ENCODE results near the gene ADGRG3. TPM values are rescaled to one million over a fixed set of nuclear protein-coding genes. Genes with fewer than 3 reads are reported as not detected.
A peak's percentile ranks its signal among the peaks of the same experiment; 100 is the strongest.

The ADGRG3 gene
- total and polyA plus RNA-seq, 8 donors, result 0.46 to 50.2 (median 1.7) TPM; not detected in 2

- H3K27ac ChIP-seq, result no peak overlapping the region
Measured at GRCh38 chr16:57649846-57650245, 18.3 kb upstream of the ADGRG3 start.

GRCh38 chr16:57651344-57652333, 16.5 kb upstream of the ADGRG3 start:
- 79 to 89% (median 86%) methylated on average over 9 to 10 of the region's 10 CpGs for WGBS, 5 donors
- H3K36me3 ChIP-seq, result peaks cover 27 to 64% (median 46%) of the 10 kb centered on the region in 4 donors
- peaks cover 9 to 28% (median 19%) of the 10 kb centered on the region in 4 donors for H3K4me1 ChIP-seq
- intact Hi-C loops (cut with DNase I; ENCODE audit: low total_unique reads), result no loop called here
- DNase-seq, result no peak
- no peaks in the 10 kb centered on the region for H3K9me3 ChIP-seq
- no peak overlapping the region for H3K27ac ChIP-seq
- peaks cover 0 to 28% (median 0%) of the 10 kb centered on the region in 3 donors for H3K27me3 ChIP-seq
- no peak for TF ChIP-seq CTCF (IDR thresholded peaks at IDR 0.05)
- no peak for TF ChIP-seq POLR2A (IDR thresholded peaks at IDR 0.05)
- TF ChIP-seq POLR2AphosphoS5 (IDR thresholded peaks at IDR 0.05), result no peak
- no peak for TF ChIP-seq EP300 (IDR thresholded peaks at IDR 0.05)
- H3K4me3 ChIP-seq, result no peak overlapping the region

More at GRCh38 chr16:57649846-57650245, 18.3 kb upstream of the ADGRG3 start:
- intact Hi-C loops (cut with DNase I; ENCODE audit: low total_unique reads), result loop anchor here (5.0 kb wide), 1 partner anchor 58 kb away; no protein-coding TSS in a partner anchor
- TF ChIP-seq POLR2A (IDR thresholded peaks at IDR 0.05) (no peak), EP300 (IDR thresholded peaks at IDR 0.05) (no peak), CTCF (IDR thresholded peaks at IDR 0.05) (no peak), POLR2AphosphoS5 (IDR thresholded peaks at IDR 0.05) (no peak)
- peaks cover 18 to 46% (median 29%) of the 10 kb centered on the region in 4 donors for H3K36me3 ChIP-seq
- DNase-seq, result no peak
- 87 to 92% (median 90%) methylated on average over 7 of the region's 7 CpGs for WGBS, 5 donors
- peaks cover 0 to 35% (median 0%) of the 10 kb centered on the region in 3 donors for H3K27me3 ChIP-seq
- no peak overlapping the region for H3K4me3 ChIP-seq
- peaks cover 13 to 46% (median 26%) of the 10 kb centered on the region in 4 donors for H3K4me1 ChIP-seq
- no peaks in the 10 kb centered on the region for H3K9me3 ChIP-seq

- WGBS, 5 donors, result 86 to 95% (median 93%) methylated on average over 13 to 23 of the region's 23 CpGs
- intact Hi-C loops (cut with DNase I; ENCODE audit: low total_unique reads), result no loop called here
- Histone ChIP-seq H3K27ac (no peak overlapping the region), H3K4me3 (no peak overlapping the region), H3K27me3 (peaks cover 0 to 16% (median 0%) of the 10 kb centered on the region in 3 donors), H3K4me1 (peaks cover 0 to 16% (median 8%) of the 10 kb centered on the region in 4 donors), H3K9me3 (no peaks in the 10 kb centered on the region), H3K36me3 (peaks cover 32 to 76% (median 58%) of the 10 kb centered on the region in 4 donors)
- DNase-seq, result no peak
- TF ChIP-seq POLR2AphosphoS5 (IDR thresholded peaks at IDR 0.05) (no peak), EP300 (IDR thresholded peaks at IDR 0.05) (no peak), POLR2A (IDR thresholded peaks at IDR 0.05) (no peak), CTCF (IDR thresholded peaks at IDR 0.05) (no peak)
Measured at GRCh38 chr16:57652695-57653471, 15.2 kb upstream of the ADGRG3 start.

GRCh38 chr16:57653936-57654335, 14.2 kb upstream of the ADGRG3 start:
- DNase-seq, result peak in 1 of 2 donors; percentile 69
- WGBS, 5 donors, result 56 to 66% (median 61%) methylated on average over 11 to 16 of the region's 16 CpGs
- no peaks in the 10 kb centered on the region for H3K9me3 ChIP-seq
- H3K4me3 ChIP-seq, result no peak overlapping the region
- H3K4me1 ChIP-seq, result peaks cover 0 to 5% (median under 1%) of the 10 kb centered on the region in 4 donors
- H3K27me3 ChIP-seq, result peaks cover 0 to 12% (median 0%) of the 10 kb centered on the region in 3 donors
- no peak overlapping the region for H3K27ac ChIP-seq
- H3K36me3 ChIP-seq, result peaks cover 36 to 87% (median 69%) of the 10 kb centered on the region in 4 donors
- intact Hi-C loops (cut with DNase I; ENCODE audit: low total_unique reads), result no loop called here
- TF ChIP-seq POLR2AphosphoS5 (IDR thresholded peaks at IDR 0.05) (no peak), EP300 (IDR thresholded peaks at IDR 0.05) (no peak), POLR2A (IDR thresholded peaks at IDR 0.05) (no peak), CTCF (IDR thresholded peaks at IDR 0.05) (no peak)

Data from stomach (tissue), 9 donors.